Stimulated activated CD8-positive, alpha-beta memory T cell treated with anti-CD3 and anti-CD28 coated beads, Interleukin-15, amount 100 ng/mL, for 48 hours (primary cell): ENCODE data around the gene TTC28.

Source experiments
- DNase-seq, 2 donors: peaks; one replicate each; pipeline ENCODE4 v3.0.0-alpha.2; 2020; ENCODE audit warnings: low read depth in 2 of 2

The TTC28 gene

GRCh38 chr22:28023774-28024173 lies 655.9 kb downstream of the TTC28 start:
- DNase-seq: no peak

DNA sequence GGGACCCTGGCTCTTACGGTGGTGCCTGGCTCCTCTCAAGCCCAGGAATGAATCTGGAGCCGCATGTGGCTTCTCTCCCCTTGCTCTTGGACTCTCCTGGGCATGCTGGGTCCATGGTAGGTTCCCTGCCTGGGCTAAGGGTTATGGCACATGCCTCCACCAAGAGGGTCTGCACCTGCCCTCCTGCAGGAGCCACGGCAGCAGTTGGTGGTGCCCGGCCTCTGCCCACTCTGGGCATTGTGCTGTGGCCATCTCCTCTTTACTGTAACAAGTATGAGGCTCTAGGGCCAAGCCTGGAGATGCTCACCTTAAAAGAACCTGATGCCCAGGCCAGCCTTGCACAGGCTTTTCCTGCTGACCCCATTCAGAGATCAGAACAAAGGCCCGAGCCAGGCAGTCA lies 656.6 kb downstream of the TTC28 start:
- DNase-seq: no peak

DNA sequence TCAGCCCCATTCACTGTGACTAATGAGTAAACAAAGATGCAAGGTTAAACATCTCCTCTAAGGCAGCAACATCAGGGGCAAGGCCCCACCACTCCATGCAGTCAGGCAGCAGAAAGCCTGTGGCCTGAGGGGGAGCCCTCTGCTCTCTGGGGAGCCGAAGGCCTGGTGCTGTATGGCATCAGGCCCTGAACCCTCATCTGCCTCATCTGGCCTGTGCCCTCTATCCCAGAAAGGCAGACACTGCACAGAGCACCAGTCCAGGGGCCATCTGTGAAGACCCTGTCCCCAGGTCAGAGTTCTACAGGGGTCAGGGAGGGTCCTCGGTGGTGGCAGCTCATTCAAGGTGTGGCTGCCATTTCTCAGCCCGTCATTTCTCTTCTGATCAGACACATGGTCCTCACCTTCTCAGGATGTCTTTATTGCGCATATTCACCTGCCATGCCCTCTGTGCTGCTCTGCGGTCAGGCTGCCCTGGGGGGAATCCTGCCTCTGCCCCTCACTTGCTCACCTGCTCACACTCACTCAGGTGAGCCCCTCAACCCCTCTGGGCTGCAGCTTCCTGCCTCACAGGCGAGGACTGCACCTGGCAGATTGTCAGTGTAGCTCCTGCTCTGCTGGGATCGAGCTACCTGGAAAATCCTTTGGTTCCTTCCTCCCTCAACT lies 657.5 kb downstream of the TTC28 start:
- no peak for DNase-seq

- no peak for DNase-seq
Measured at GRCh38 chr22:28021116-28021997, 658.3 kb downstream of the TTC28 start.

DNA sequence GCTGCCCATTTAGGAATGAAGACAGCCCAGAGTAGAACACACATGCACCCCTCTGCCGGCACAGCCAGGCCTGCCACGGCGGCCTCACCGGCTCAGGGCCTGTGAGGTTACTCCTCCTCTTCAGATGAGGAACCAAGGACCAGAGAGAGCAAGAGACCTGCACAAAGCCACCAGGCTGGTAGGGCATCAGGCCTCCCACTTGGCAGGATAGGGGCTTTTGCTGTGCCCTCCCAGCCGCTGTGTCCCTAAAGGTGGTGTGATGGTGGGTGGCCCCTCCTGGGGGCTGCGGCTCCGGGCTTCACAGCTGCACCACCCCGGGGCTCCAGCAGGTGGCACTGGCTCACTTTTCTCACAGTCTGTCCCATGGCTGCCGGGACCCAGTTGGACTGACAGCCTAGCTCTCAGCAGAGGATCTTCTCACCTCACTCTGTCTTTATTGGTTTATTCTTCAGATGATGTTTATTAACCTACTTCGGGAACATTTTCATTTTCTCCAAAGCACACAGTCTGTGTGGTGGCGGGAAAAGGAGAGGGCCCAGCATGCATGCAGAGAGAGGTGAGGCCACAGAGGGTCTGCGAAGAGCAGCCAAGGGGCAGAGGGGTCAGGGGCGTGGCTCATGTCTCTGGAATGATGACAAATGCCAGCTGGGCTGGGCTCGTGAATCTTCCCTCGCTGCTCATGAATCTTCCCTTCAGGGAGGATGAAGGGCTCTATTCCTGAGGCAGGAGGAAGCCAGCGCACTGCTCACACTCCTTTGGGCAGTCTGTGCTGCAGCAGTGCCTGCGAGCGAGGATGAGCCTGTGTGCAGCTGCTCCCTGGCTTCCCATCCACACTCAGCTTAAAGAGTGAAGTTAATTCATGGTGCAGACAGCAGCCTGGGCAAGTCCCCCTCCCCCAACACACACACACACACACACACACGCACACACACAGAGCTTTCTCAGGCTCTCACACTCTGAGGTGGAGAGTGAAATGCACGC lies 659.5 kb downstream of the TTC28 start:
- DNase-seq: peak; percentile 23 to 38

DNA sequence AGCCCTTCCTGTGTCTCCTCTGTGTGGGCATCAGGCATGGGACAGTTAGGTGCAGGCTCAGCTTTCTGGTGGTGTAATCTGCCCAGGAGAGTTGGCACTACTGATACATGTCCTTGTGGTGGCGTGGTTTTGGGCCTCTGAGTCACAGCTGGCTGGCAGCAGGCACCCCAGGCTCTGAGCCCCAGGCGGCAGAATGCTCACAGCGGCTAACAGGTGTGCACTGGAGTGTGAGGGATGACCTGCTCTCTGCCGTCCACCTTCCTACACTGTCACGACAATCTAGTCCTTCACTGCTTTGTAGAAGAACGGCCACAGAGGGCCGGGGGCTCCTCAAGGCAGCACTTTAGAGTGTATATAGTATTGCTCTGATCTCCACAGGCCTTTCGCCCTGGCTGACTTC lies 660.3 kb downstream of the TTC28 start:
- DNase-seq: no peak

DNA sequence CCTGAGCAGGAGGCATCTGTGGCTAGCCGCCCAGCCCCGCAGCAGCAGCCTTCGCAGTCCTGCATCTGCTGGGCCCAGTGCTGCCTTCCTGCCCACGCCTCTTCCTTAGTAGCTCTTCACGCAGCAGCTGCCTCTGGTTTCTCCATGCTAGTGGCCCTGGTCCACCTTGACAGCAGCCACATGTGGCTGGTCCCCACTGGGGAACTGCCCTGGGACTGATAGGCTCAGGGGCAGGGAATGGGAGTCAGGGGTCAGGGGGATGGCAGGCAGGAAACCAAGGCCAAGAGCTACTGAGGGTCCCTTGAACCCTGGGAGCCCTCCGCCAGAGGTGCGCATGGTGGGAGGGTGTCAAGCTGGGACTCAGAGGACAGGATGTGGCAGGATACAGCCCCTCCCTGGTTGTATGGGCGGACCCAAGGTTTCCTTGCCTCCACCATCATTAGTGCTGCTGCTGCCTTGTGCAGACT lies 661.1 kb downstream of the TTC28 start:
- no peak for DNase-seq

DNA sequence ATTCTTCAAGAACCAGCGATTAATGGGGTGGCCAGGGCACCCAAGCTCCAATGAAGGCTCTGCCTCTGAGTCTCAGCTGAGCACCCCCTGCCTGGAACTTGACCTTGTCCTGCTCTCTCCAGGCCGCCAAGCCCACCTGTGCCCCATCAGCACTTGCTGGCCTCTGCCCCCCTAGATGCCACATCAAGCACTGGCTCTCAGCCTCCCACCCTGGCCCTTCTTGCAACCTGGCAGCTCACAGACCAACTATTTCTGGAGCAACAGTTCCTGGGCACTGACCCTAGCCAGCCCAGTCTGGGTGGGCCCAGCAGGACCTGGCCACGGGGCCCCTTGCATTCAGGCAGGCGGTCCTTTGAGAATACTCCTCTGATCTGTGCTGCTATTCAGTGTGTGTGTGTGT lies 661.8 kb downstream of the TTC28 start:
- DNase-seq: no peak

DNA sequence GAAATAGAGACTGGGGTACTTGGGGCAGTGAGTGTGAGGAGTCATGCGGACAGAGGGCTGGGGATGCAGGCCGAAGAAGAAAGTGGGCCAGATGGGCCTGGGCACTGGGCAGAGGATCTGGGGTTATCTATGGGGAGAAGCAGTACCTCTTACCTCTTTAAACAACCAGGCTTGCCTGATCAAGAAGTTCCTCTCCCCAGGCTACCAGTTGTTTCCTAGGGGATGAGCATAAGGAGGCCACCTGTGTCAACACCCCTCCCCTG lies 662.2 kb downstream of the TTC28 start:
- no peak for DNase-seq

DNA sequence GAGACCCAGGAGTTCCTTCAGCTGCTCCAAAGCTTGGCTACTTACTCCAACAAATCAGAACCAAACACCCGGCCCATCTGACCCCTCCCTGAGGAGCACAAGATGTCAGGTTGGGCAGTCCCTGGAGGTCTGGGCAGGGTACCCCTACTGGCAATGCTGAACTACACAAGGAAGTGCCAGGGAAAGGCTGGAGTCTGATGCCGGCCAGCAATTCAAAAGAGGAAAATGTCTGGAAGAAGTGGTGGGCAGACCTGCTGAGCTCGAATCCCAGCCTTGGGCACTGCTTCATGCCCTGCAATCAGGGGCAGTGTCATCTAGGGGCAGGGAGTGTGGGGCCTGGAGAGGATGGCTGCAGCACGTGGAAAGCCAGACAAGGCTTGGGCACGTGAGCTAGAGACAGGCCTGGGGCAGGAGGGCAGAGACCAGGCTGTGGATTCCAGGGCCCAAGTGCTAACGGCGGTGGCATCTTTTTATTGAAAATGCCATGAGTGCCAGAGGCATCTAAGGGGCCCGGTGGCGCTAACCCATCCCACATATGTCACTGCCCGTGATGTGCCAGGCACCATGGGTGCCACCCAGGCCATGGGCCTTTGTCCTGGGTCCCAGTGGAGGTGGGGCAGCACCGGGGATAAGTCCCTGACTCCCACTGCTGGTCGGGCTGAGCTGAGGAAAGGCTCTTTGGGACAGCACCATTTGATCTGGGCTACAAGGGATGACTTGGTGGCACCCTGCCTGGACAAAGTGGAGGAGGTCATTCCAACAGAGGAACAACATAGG lies 662.7 kb downstream of the TTC28 start:
- no peak for DNase-seq

DNA sequence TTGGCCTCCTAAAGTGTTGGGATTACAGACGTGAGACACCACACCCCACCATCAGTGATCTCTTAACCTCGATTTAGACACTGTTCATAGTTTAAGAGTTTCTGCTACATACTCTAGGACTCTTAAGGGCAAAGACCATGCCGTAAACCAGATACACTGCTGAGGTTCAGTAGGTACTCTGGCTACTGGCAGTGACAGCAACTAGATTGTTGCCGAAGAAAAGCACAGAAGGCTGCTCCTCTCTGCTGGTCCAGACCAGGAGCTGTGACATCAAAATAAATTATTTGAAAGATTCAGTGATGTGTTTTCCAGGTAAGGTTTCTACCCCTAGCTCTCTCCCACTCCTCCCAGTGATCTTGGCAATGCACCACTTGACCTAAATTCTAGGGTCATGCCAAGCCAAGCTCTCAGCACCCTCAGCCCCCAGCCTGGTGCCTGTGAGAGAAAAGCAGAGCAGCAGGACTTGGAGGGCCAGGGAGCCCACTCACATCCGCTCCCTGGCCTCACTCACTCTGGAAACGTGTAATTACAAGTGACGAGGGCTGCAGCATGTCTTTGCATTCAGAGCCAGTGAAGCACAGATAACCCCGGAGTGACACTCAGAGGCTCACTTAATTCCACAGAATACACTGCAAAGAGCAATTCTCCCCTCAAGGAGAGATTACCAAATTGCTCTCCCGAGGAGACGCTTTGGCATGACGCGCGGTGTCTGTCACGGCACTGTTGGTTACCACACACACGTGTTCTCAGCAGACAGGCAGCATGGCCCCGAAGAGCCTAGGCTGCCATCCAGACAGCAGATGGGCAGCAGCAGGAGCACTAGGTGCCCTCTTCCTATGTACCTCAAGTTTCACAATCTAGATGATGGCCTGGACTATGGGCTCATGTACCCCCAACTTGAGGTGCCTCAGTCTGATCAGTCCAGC lies 663.7 kb downstream of the TTC28 start:
- DNase-seq: no peak

DNA sequence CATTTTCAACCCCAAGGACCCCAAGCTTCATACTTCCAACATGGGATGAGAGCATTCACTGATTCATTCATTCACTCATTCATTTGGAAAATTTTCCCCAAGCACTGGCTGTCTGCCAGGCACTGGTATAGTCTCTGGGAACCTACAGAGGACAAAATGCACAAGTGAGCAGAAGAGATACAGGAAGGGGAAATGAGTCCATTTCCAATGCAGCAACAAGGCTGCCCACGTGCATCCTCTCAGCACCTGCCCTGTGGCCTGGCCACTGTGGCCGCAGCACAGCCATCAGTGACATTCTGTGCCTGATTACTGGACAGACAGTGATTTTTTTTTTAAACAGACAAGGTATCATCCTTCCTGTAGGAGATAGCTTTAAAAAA lies 664.6 kb downstream of the TTC28 start:
- no peak for DNase-seq

DNA sequence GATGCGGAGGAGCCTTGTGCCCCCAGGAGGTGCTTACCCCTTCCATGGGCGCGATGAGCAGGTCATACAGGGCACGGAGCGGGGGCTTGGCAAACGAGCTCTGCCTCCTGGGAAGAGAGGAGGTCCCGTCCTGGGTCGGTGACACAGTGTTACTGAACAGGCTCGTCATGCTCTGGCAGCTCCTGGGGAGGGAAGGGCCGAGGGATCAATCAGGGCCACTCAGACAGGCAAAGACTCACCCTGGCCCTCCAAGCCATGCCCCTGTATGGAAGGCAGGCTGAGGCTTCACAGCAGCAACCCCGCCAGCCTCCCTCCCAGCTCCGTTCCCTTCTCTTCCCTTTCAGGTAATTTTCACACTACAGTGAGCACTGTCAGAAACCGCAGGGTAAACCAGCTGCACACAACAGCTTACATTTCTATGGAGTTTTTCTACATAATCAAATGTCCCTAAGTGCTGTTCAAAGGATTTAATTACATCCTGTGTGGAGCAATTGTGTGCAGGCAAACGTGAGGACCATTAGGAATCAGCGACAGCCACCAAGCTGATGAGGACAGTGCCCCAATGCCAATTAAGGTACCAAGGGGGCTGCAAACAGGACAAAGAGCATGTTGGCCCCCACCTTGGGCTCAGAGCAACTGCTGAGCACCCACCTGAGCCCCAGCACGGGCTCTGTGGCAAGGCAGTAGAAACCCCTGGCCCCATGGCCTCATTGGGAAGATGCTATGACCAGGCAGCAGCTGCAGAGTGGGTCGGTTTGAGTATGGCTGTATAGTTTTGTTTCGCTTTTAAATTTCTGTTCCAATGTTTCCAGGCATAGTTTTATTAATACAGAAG lies 665.2 kb downstream of the TTC28 start:
- no peak for DNase-seq

DNA sequence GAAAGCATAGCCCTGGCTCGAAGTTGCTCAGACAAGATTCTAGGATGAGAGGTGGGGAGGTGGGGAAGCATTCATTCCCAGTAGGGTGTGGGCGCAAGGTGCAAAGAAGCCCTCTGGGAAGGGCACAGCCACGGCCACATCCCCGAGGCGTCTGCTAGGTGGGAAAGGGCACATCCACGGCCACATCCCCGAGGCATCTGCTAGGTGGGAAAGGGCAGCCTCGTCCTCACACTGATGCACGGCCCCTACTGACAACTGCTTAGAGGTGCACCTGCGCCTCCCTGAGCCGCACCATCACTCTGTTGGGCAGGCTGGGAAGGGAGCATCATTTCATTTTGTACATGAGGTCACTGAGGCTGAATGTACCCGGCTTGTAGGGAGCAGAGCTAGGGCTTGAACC lies 666.0 kb downstream of the TTC28 start:
- DNase-seq: no peak

DNA sequence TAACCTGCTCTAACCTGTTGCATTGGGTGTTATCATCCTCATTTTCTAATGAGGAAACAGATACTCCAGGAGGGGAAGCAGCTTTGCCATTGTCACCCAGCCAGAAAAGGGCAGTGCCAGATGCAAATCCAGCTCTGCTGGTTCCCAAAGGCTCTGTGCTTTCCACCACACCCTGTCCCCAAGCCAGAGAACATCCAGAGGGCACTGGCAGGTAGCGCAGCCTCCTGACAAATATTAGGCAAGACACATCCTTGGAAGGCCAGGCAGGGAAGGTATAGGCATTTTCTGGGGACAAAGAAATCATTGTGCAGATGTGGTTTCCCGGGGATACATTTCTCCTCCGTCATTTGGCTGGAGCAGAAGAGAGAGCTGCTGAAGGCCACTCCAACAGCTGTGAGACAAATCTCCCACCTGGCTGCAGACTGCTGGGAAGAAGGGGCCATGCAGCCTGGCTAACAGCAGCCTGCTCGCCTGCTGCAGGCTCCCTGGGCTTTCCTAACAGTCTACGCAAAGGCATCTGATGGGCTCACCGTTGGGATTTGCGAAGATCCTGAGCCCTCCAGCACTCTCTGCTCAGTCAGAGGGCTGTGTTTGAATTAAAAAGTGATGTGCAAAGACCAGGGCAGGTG lies 666.7 kb downstream of the TTC28 start:
- no peak for DNase-seq

DNA sequence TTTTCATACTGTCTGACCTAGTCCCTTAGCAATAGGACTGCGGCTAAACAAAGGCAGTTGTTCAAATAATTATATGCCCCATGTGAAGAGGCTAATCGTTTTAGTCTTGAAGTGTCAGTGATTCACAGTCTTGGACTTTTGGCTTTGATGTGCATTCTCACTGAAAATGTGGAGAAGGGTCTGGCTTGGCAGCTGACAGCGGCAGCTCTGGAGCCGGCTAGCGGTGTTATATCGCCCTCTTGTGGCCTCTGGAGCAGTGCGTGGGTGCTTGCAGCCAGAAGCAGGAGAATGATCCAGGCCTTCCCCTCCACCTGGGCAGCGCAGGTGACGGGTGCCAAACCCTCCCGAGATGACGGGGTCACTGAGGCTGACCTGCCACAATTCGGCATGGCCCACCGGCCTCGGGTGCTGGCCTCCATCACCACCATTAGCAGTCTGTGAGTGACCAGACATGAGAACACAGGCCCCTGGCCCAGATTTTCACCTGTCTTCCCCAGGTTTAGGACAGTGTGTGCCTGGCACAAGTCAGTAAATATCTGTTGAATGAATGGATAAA lies 670.3 kb downstream of the TTC28 start:
- peak; percentile 52 to 55 for DNase-seq

GRCh38 chr22:28008649-28009048 lies 671.0 kb downstream of the TTC28 start:
- DNase-seq: no peak

GRCh38 chr22:28008056-28008455 lies 671.6 kb downstream of the TTC28 start:
- DNase-seq: no peak

GRCh38 chr22:28006271-28006670 lies 673.4 kb downstream of the TTC28 start:
- DNase-seq: no peak
